ENCODE data around the gene DOC2B. TPM values are rescaled to one million over a fixed set of nuclear protein-coding genes. Genes with fewer than 3 reads are reported as not detected.
"Not testable (repeated sequence)": the region's sequence is repeated elsewhere in the genome, so short reads cannot be mapped to it uniquely, and the experiment has no call there.

DOC2B gene
- total RNA-seq: 15.6 TPM

GRCh38 chr17:181245-182049 lies at the start of gene DOC2B:
TSS of gene DOC2B (minus strand) at chr17:181650. CDS start at chr17:181479, 171 bp downstream.
- no peak for DNase-seq

- DNase-seq: no peak
These were observed 48.9 kb upstream of the DOC2B start for GRCh38 chr17:230395-230770.

DNA sequence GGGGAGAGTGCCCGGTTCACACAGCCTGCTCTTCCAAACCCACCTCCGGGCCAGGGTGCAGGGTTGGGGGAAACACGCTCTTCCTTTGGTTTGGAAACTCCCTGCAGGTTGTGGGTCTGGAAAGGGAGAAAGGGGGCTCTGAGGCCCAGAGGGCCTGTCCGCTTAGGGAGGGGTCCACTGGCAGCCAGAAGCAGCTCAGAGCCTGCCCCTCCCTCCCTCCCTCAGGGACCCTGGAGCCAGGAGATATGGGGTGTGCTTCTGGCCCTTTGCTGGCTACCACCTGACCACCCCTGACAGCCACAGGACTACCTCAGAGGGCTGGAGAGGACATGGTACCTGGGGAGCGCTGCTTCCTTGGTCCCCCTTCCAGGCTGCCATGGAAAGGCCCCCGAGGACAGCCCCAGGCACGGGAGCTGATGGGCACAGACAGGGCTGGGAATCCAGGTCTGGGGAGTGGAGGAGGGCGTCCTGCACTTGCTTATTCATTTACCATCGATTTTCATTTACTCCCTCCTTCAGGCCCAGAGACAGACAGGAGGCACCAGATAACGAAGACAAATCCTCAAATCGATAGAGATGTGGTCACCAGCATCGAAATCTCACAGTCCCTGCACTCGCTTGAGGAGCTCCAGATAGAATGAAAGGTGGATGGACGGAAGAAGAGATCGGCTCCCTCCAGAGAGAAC lies 48.4 kb upstream of the DOC2B start:
- DNase-seq: no peak

DNA sequence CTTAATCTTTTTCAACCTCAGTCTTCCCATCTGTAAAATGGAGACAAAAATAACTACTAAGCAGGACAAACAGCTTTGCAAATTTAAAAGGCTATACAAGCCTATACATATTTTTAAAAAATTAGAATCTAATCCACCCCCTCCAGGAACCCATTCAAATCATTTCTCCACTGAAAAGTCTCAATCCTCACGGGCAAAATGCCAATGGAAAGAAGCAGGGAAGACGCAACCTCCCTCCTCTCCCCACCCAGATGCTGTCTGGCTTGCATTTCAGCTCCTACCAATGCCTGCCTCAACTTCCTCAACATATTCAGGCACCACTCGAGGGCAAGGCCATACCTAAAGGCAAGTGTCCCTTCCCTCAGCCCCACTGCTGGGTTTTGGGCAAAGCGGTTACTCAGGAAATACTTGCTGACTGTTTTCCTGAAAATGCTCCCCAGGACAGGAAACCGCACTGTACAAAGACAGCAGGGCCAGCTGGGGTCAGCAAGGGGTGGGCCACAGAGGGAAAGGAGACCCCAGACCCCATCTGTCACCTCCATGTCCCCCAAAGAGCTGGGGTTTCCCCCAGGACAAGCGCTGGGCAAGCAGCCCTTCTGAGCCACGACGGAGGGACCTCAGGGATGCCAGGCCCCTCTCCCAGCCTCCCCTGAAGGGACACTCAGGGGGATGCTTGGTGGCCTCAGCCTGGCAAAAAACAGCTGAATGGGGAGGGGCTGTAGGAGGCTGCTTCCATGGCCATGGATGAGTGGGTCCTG lies 47.7 kb upstream of the DOC2B start:
- DNase-seq: no peak

GRCh38 chr17:227946-228615 lies 46.6 kb upstream of the DOC2B start:
- no peak for DNase-seq

GRCh38 chr17:227078-227945 lies 45.9 kb upstream of the DOC2B start:
- peak; percentile 52 for DNase-seq

DNA sequence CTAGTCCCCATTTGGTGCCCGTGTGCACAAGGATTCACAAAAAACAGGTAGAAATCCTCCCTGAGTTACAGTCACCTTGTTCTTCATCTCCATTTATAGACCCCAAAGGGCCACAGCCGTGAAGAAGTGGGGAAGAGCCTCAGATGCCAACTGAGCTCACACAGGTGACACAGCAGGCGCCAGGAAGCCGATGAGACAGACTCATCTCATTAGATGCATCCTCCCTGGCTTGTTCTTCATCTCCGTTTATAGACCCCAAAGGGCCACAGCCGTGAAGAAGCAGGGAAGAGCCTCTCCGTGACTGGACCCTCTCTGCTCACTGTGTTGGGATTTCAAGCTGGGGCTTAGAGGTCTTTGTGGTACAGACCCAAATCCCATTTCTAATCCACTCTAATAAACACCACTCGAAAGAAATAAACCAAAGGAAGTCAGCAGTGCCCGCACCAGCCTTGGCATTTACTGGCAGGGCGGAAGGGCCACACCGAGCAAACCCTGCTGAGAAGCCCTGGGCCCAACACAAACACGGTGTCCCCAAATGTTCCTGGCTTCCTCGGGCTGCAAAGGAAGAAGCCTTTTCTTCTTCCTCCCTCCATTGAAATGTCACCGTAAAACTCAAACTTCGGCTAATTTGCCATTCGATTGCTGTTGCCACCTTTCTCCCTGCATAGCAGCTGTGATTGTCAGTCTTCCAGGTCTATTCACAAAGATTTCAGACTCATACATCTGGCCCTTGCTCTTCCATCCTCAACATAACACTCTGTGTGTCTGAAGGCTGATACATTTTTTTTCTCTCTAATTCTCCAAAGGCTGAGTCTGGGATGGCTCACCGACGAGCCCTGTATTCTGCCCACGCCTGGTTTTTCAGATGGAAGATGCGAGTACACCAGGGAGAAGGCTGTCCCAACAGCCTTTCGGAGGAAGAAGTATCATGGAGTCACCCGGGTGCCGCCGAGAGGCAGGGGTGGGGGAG lies 44.9 kb upstream of the DOC2B start:
- no peak for DNase-seq

- no peak for DNase-seq
These were observed 44.1 kb upstream of the DOC2B start for GRCh38 chr17:225551-225950.

GRCh38 chr17:224576-224975 lies 43.1 kb upstream of the DOC2B start:
- not testable (repeated sequence) for DNase-seq

DNA sequence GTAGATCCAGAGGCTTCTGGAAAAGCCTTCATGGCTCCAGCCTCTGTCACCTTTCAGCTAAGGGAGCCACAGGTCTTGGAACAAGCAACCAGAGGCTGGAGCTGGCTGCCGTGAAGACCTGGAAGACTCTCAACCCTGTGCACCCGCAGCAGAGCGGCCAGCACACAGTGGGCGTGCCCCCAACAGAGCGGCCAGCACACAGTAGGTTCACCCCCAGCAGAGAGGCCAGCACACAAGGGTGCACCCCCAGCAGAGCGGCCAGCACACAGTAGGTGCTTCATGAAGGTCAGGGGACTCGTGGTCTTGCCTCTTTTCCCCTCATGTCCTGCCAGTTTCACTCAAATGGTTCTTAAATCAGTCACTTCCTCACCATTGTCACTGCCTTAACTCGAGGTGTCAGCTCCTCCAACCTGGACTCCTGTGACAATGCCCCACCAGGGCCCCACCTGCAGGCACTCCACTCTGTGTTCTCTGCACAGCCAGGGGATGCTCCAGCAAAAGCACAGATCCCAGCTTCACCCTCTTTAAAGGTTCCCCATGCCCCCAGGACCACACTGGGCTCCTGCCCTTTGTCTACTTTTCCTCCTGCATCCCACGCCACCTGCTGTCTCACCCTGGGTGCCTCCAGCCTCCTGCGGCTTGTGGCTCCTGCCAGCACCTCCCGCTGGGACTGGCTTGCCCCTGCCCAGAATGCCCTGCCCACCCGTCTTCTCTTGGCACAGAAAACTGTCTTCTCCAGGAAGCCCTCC lies 42.4 kb upstream of the DOC2B start:
- no peak for DNase-seq

DNA sequence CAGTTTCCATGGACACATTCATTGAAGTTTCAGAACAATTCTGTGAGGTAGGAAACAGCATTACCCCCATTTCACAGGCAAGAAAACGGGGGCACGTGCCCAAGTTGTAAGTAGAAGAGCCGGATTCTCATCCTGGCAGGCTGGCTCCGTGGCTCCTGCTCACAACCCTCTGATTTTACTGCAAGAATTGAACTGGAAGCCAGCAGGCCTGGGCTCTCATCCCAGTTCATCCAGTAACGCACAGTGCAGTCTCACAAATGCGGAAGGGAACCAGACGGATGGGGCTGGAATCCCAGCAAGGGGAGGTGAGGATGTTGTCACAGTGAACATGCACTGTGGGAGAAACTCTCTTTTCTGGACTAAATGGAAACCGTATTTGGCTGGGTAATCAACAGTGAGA lies 40.7 kb upstream of the DOC2B start:
- DNase-seq: no peak

GRCh38 chr17:219696-220095 lies 38.2 kb upstream of the DOC2B start:
- DNase-seq: no peak

DNA sequence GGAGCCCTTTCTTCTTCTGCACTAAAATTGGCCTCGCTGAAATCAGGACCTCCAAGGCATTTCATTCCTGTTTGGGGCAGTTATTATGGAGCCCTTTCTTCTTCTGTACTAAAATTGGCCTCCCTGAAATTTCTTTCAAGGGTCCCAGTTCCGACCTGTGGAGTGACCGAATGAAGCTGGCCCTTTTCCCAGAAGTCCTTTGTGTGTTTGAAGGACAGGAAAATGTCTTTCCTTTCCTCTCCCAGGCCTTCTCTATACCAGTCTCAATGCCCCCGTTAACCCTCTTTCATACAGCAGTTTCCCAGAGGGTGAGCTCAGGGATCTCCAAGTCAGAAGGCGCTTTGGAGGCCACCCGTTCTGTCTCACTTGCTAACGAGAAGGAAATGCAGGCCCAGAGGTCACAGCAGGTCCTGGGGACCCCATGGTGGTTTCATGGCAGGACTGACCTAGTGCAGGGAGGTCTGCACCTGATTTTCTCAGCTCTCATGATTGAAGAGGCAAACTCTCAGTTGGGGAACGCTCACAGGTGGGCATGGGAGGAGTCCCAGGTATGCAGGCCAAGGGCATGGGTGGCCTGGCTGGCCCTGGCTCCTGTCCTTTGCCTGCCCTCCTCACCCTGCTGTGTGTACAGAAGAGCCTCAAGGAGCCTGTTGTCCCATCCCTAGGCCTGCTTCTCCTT lies 37.1 kb upstream of the DOC2B start:
- DNase-seq: no peak

DNA sequence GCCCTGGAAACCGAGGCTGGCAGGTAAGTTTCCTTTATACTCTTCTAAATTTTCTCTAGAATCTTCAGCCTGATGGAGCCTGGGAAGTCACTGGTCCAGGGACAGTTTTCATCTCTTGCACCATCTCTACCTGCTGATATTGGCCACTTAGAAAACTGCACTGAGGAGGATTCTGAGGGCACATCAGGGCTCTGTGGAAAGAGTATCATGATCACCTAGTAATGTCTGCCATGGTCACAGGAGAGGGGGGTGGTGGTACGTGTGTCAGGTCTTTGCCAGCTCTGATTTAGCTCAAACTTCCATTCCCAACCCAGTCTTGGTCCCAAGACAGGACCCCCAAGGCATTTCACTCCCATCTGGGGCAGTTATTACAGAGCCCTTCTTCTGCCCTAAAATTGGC lies 35.2 kb upstream of the DOC2B start:
- no peak for DNase-seq

GRCh38 chr17:215563-216478 lies 34.4 kb upstream of the DOC2B start:
- not testable (repeated sequence) for DNase-seq

DNA sequence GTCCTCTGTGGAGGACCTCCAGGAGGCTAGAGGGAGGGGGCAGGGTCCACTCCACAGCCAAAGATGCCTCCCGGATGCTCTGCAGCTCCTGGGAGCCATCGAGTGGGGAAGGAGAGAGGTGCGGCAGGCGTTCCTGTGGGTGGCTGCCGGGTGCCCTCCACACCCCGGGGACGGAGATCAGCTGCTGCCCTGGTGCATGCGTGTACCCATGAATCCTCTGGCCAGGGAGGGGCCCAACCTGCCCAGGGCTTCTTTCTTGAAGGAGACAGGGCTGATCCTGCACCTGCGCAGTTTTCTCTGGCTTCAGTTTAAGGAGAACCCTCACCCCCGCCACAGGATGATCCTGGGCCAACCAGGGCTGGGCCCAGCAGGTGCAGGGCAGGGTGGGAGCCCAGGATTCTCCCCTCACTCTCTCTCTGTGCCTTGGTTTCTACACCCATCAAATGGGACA lies 33.5 kb upstream of the DOC2B start:
- DNase-seq: no peak

GRCh38 chr17:213286-214105 lies 32.0 kb upstream of the DOC2B start:
- no peak for DNase-seq
